ENCODE results near the gene SLF2. TPM values are rescaled to one million over a fixed set of nuclear protein-coding genes. Genes with fewer than 3 reads are reported as not detected.

Gene SLF2
- total RNA-seq, 4 donors from 2014 or later: 34.1 to 47.9 (median 40.4) TPM

DNA sequence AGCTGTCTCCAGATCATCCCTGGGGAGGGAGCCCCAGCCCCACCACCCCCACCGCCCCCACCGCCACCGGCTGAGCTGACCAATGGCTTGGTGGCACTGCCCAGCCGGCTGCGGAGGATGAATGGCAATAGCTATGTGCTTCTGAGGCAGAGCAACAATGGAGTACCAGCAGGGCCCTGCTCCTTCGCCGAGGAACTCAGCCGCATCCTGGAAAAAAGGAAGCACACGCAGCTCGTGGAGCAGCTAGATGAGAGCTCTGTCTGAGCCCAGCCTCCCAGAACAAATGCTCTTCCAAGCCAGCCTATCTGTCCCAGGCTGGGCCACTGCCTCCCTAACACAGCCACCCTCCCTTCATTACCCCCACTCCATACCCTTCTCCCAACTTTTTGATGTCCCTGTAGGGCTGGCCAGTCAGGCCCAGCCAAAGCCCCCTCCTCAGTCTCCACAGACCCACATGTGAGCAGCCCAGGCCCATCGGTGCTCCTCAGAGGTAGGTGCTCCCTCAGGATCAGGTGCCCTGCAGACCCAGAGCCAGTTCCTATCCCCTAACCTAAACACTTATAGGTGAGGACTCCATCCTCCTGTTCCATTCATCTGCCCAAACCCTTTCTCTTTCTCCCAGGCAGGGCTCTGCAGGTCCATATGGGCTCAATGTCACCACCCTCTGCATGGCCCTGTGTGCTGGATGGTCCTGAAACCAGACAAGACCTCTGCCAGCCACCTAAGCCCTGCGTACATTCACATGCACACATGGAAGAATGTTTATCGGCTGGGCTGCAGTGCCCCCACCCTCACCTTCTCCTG lies 71.3 kb downstream of the SLF2 start:
- DNase-seq: no peak
- 85 to 88% methylated on average over 11 to 13 of the region's 13 CpGs for WGBS, 2 donors
- H3K36me3 ChIP-seq: peaks cover 13 to 16% of the 10 kb centered on the region in 2 donors
- intact Hi-C loops (cut with DNase I): no loop called here
- H3K9me3 ChIP-seq: no peaks in the 10 kb centered on the region
- no peak overlapping the region for H3K27ac ChIP-seq
- H3K4me3 ChIP-seq (replicated peaks in 1 of 3): no peak overlapping the region
- H3K27me3 ChIP-seq: no peaks in the 10 kb centered on the region
- peaks cover 18 to 26% of the 10 kb centered on the region in 2 donors for H3K4me1 ChIP-seq
- no peak for TF ChIP-seq POLR2A (IDR thresholded peaks at IDR 0.05)
- TF ChIP-seq, protein P1, sequence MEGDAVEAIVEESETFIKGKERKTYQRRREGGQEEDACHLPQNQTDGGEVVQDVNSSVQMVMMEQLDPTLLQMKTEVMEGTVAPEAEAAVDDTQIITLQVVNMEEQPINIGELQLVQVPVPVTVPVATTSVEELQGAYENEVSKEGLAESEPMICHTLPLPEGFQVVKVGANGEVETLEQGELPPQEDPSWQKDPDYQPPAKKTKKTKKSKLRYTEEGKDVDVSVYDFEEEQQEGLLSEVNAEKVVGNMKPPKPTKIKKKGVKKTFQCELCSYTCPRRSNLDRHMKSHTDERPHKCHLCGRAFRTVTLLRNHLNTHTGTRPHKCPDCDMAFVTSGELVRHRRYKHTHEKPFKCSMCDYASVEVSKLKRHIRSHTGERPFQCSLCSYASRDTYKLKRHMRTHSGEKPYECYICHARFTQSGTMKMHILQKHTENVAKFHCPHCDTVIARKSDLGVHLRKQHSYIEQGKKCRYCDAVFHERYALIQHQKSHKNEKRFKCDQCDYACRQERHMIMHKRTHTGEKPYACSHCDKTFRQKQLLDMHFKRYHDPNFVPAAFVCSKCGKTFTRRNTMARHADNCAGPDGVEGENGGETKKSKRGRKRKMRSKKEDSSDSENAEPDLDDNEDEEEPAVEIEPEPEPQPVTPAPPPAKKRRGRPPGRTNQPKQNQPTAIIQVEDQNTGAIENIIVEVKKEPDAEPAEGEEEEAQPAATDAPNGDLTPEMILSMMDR (IDR thresholded peaks at IDR 0.05): no peak

DNA sequence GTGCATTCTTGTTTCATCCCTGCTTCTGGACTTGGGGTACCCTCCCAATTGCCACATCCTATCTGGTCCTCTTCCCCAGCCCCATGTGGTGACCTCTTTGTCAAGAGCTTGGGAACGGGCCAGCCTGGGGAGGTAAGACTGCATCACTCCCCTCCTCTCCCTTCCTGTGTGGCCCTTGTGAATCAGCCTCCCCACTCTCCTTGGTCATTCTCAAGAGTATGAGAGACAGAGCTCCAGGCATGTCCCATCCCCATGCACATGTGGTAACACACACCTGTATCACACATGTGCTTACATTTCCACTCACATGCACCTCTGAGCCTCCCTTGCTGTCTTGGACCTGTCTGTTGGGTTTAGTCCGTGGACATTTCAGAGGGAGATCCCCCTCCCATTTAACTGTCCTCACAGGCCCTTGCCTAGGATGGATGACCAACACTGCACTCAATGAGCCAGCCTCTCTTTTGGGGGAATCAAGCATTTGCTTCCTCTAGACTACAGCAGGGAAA lies 72.0 kb downstream of the SLF2 start:
- peaks cover 13 to 16% of the 10 kb centered on the region in 2 donors for H3K36me3 ChIP-seq
- H3K27ac ChIP-seq: no peak overlapping the region
- peaks cover 18 to 26% of the 10 kb centered on the region in 2 donors for H3K4me1 ChIP-seq
- no peaks in the 10 kb centered on the region for H3K27me3 ChIP-seq
- 87 to 97% methylated on average over 2 of the region's 2 CpGs for WGBS, 2 donors
- DNase-seq: peak in 1 of 2 donors; percentile 2
- H3K9me3 ChIP-seq: no peaks in the 10 kb centered on the region
- intact Hi-C loops (cut with DNase I): no loop called here
- TF ChIP-seq POLR2A (IDR thresholded peaks at IDR 0.05): no peak
- TF ChIP-seq, protein P1 (IDR thresholded peaks at IDR 0.05): no peak
- no peak overlapping the region for H3K4me3 ChIP-seq (replicated peaks in 1 of 3)

DNA sequence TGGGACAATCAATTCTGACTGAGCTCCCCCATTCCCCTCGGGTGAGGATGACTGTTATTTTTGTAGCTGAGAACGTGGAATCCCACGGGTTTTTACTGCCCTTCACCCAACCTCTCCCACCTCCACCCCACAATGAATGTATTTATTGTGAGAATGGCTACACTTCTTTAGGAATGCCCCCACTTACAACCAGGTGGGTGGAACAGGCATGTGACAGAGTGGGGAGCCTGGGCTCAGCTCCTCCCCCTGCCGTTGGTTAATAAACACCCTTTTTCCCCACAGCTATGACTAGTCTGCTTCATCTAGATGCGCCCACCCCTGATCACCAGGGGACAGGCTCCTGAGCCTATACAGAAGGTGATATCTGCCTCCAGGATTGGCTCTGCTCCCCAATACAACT lies 72.6 kb downstream of the SLF2 start:
- no peaks in the 10 kb centered on the region for H3K9me3 ChIP-seq
- intact Hi-C loops (cut with DNase I): no loop called here
- peaks cover 18 to 26% of the 10 kb centered on the region in 2 donors for H3K4me1 ChIP-seq
- TF ChIP-seq, protein P1 (IDR thresholded peaks at IDR 0.05): no peak
- no peak for TF ChIP-seq POLR2A (IDR thresholded peaks at IDR 0.05)
- no peak for DNase-seq
- no peak overlapping the region for H3K4me3 ChIP-seq (replicated peaks in 1 of 3)
- H3K27me3 ChIP-seq: no peaks in the 10 kb centered on the region
- WGBS, 2 donors: 72 to 73% methylated on average over 5 of the region's 5 CpGs
- no peak overlapping the region for H3K27ac ChIP-seq
- peaks cover 13 to 14% of the 10 kb centered on the region in 2 donors for H3K36me3 ChIP-seq

DNA sequence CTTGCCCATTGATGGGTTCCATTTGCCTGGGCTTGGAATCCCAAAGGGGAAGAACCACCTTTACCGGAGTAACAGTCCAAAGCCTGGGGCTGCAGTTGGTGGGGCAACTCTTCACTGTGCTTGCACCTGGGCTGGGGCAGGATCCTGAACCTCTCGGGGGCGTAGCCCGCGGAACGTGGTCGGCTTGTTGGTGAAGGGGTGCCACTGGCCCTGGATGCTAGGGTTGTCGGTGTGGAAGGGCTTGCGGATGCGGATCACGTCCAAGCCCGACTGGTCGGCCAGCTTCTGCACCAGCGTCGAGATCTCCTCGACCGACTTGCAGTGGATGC lies 73.8 kb downstream of the SLF2 start:
- Histone ChIP-seq H3K4me1 (peaks cover 18 to 26% of the 10 kb centered on the region in 2 donors), H3K27me3 (no peaks in the 10 kb centered on the region), H3K4me3 (replicated peaks in 1 of 3) (peak overlapping the region; percentile 79 to 98 (median 89)), H3K27ac (peak overlapping the region in 1 of 3 donors; percentile 55), H3K36me3 (peaks cover 4 to 18% of the 10 kb centered on the region in 2 donors), H3K9me3 (no peaks in the 10 kb centered on the region)
- no peak for DNase-seq
- intact Hi-C loops (cut with DNase I): no loop called here
- 24% methylated on average over 17 of the region's 17 CpGs; no CpG with 5 or more reads in 1 of the 2 donors for WGBS, 2 donors
- TF ChIP-seq, protein P1 (IDR thresholded peaks at IDR 0.05): no peak
- no peak for TF ChIP-seq POLR2A (IDR thresholded peaks at IDR 0.05)
